Mucosa of rectum (tissue), 2 donors: ENCODE data around the gene ZNF473.
"Not testable (repeated sequence)": the region's sequence is repeated elsewhere in the genome, so short reads cannot be mapped to it uniquely, and the experiment has no call there.

ENCODE experiments used
- H3K27ac ChIP-seq, 2 donors: one replicate each; pipeline ENCODE4 v1.7.0; 2013; ENCODE audit warnings: inconsistent platforms in 2 of 2, low read depth in 2 of 2, low read length in 2 of 2
- H3K27me3 ChIP-seq, 2 donors: one replicate each; pipeline ENCODE4 v1.7.0; 2013; ENCODE audit warnings: low read length in 2 of 2; ENCODE audit not compliant: control insufficient read depth in 2 of 2, insufficient read depth in 2 of 2
- H3K36me3 ChIP-seq, 2 donors: one replicate each; pipeline ENCODE4 v1.7.0; 2013; ENCODE audit warnings: low read length in 2 of 2; ENCODE audit not compliant: control insufficient read depth in 2 of 2, insufficient read depth in 2 of 2
- H3K4me1 ChIP-seq, 2 donors: one replicate each; pipeline ENCODE4 v1.7.0; 2013; ENCODE audit warnings: low read length in 2 of 2, mild to moderate bottlenecking in 1 of 2; ENCODE audit not compliant: control insufficient read depth in 2 of 2, insufficient read depth in 2 of 2
- H3K4me3 ChIP-seq, 2 donors: one replicate each; pipeline ENCODE4 v1.7.0; 2013; ENCODE audit warnings: low read length in 2 of 2
- H3K9ac ChIP-seq, 2 donors: one replicate each; pipeline ENCODE4 v1.7.0; 2013; ENCODE audit warnings: low read length in 2 of 2, low read depth in 1 of 2, mild to moderate bottlenecking in 1 of 2
- H3K9me3 ChIP-seq, 2 donors: one replicate each; pipeline ENCODE4 v1.7.0; 2013; ENCODE audit warnings: low read length in 2 of 2; ENCODE audit not compliant: control insufficient read depth in 2 of 2
- donor health status: healthy.
- donor health status: Normal muscosa, but diverticular disease.

Gene ZNF473

GRCh38 chr19:50061650-50062049, 35.8 kb downstream of the ZNF473 start:
- no peak overlapping the region for H3K4me3 ChIP-seq
- H3K9ac ChIP-seq: no peak overlapping the region
- H3K9me3 ChIP-seq: peaks cover 11 to 21% of the 10 kb centered on the region in 2 donors
- H3K27me3 ChIP-seq: no peaks in the 10 kb centered on the region
- no peaks in the 10 kb centered on the region for H3K36me3 ChIP-seq
- H3K4me1 ChIP-seq: no peaks in the 10 kb centered on the region
- no peak overlapping the region for H3K27ac ChIP-seq

GRCh38 chr19:50065938-50066337, 40.1 kb downstream of the ZNF473 start:
- Histone ChIP-seq H3K9ac (no peak overlapping the region), H3K4me3 (no peak overlapping the region), H3K4me1 (no peaks in the 10 kb centered on the region), H3K27ac (no peak overlapping the region), H3K9me3 (no peaks in the 10 kb centered on the region), H3K27me3 (peaks cover 0 to 3% of the 10 kb centered on the region in 2 donors), H3K36me3 (no peaks in the 10 kb centered on the region)

- no peak overlapping the region for H3K4me3 ChIP-seq
- H3K9ac ChIP-seq: no peak overlapping the region
- no peaks in the 10 kb centered on the region for H3K9me3 ChIP-seq
- H3K4me1 ChIP-seq: no peaks in the 10 kb centered on the region
- peaks cover 0 to 3% of the 10 kb centered on the region in 2 donors for H3K27me3 ChIP-seq
- no peaks in the 10 kb centered on the region for H3K36me3 ChIP-seq
- H3K27ac ChIP-seq: no peak overlapping the region
Measured at GRCh38 chr19:50067575-50067974, 41.8 kb downstream of the ZNF473 start.

GRCh38 chr19:50068382-50068781, 42.6 kb downstream of the ZNF473 start:
- not testable (repeated sequence) for H3K27me3 ChIP-seq, H3K4me3 ChIP-seq, H3K27ac ChIP-seq, H3K36me3 ChIP-seq, H3K9ac ChIP-seq, H3K9me3 ChIP-seq, H3K4me1 ChIP-seq

GRCh38 chr19:50075076-50075475, 49.3 kb downstream of the ZNF473 start:
- H3K27me3 ChIP-seq, H3K4me3 ChIP-seq, H3K4me1 ChIP-seq, H3K36me3 ChIP-seq, H3K27ac ChIP-seq, H3K9me3 ChIP-seq, H3K9ac ChIP-seq: not testable (repeated sequence)

- not testable (repeated sequence) for H3K27me3 ChIP-seq, H3K9ac ChIP-seq, H3K36me3 ChIP-seq, H3K27ac ChIP-seq, H3K4me1 ChIP-seq, H3K9me3 ChIP-seq, H3K4me3 ChIP-seq
Measured at GRCh38 chr19:50075644-50076372, 50.0 kb downstream of the ZNF473 start.

GRCh38 chr19:50076581-50077355, 51.0 kb downstream of the ZNF473 start:
- H3K4me1 ChIP-seq, H3K27me3 ChIP-seq, H3K9me3 ChIP-seq, H3K27ac ChIP-seq, H3K36me3 ChIP-seq, H3K9ac ChIP-seq, H3K4me3 ChIP-seq: not testable (repeated sequence)

GRCh38 chr19:50079014-50079413, 53.2 kb downstream of the ZNF473 start:
- not testable (repeated sequence) for H3K4me3 ChIP-seq, H3K4me1 ChIP-seq, H3K27ac ChIP-seq, H3K9me3 ChIP-seq, H3K27me3 ChIP-seq, H3K36me3 ChIP-seq, H3K9ac ChIP-seq

- not testable (repeated sequence) for H3K36me3 ChIP-seq, H3K9me3 ChIP-seq, H3K4me1 ChIP-seq, H3K9ac ChIP-seq, H3K4me3 ChIP-seq, H3K27ac ChIP-seq, H3K27me3 ChIP-seq
Measured at GRCh38 chr19:50084440-50084839, 58.6 kb downstream of the ZNF473 start.

GRCh38 chr19:50087153-50087552, 61.3 kb downstream of the ZNF473 start:
- H3K9ac ChIP-seq, H3K4me3 ChIP-seq, H3K36me3 ChIP-seq, H3K27me3 ChIP-seq, H3K27ac ChIP-seq, H3K4me1 ChIP-seq, H3K9me3 ChIP-seq: not testable (repeated sequence)
